ENCODE measurements around the gene MPZ.
"Not testable (repeated sequence)": the region's sequence is repeated elsewhere in the genome, so short reads cannot be mapped to it uniquely, and the experiment has no call there.

MPZ gene

DNA sequence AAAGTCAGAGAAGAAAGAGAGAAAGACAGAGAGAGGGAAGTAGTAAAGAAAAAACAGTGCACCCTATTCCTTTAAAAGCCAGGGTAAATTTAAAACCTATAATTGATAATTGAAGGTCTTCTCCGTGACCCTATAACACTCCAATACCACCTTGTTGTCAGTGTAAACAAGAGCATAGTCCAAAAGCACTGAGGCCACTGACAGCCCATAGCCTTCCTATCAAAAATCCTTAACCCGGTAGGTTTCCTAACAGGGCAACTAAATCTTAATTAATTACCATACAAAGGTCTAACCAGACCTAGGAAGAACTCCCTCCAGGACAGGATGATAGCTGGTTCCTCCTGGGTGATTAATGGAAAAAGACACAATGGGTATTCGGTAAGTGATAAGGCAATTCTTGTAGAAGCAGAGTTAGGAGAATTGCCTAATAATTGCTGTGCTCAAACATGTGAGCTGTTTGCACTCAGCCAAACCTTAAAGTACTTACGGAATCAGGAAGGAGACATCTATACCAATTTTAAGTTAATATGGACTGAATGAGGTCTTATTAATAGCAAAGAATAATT, 53.7 kb downstream of the MPZ start:
- not testable (repeated sequence) for H3K9me3 ChIP-seq (ENCODE audit: control insufficient read depth, insufficient read depth, low read length); H3K4me1 ChIP-seq (ENCODE audit: insufficient read depth, low read length)

DNA sequence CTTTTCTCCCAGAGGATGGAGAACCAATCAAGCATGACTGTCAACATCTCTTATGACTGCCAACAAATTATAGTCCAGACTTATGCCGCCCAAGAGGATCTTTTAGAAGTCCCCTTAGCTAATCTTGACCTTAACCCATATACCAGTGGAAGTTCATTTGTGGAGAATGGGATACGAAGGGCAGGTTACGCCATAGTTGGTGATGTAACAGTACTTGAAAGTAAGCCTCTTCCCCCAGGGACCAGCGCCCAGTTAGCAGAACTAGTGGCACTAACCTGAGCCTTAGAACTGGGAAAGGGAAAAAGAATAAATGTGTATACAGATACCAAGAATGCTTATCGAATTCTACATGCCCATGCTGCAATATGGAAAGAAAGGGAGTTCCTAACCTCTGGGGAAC, 54.5 kb downstream of the MPZ start:
- not testable (repeated sequence) for H3K36me3 ChIP-seq (ENCODE audit: insufficient read depth, low read length); H3K9ac ChIP-seq (ENCODE audit: low read depth, low read length); H3K4me1 ChIP-seq (ENCODE audit: insufficient read depth, low read length); H3K9me3 ChIP-seq (ENCODE audit: control insufficient read depth, insufficient read depth, low read length)

More for the DNA sequence above, 53.7 kb downstream of the MPZ start:
- H3K36me3 ChIP-seq (ENCODE audit: insufficient read depth, low read length); H3K9ac ChIP-seq (ENCODE audit: low read depth, low read length): not testable (repeated sequence)

Measured in ES-I3 (cell line).